Measurements from ENCODE around the gene ZNF275.

Gene ZNF275

DNA sequence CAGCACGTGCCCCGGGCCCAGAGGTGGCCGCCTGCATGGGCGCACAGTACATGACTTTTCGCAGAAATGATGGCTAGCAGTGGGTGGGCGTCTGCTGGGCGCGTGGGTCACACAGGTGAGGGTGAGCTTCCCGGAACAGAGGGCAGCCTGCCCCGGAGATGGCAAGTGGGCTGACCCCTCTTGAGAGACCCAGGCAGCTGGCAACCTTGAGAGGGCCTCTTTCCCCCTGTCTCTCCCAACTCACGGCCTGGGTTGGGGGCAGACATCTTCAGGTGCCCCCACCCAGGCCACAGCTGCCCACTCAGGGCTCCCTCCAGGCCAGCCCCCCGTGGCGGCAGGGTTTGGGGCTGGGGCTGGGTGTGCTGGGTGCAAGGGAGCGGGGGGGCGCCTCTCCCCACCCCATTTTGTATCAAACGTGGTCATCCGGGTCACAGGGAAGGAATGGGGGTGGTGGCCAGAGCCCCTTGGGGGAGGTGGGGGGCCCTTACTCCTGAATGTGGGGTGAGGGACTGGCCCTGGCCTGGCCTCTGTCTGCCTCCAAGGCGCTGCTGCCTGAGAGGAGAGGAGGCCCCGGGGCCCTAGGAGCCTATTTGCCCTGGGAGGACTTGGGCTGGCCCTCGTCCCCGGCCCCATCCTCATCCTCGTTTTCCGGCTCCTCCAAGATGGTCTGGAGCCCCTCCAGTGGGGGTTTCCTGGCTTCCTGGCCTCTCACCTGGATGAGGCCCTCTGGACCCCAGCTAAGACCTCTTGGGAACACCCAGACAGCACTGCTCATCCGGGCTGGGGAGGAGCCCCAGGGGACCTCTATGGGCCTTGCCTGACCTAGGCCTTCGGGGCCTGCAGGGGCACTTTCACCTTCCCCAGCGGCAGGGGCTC lies 62.6 kb downstream of the ZNF275 start:
- ATAC-seq: no peak
- H3K4me1 Mint-ChIP-seq: no peaks in the 10 kb centered on the region
- no peak overlapping the region for H3K4me3 Mint-ChIP-seq
- no peaks in the 10 kb centered on the region for H3K9me3 Mint-ChIP-seq
- no peaks in the 10 kb centered on the region for H3K36me3 Mint-ChIP-seq (ENCODE audit: low read depth)
- no peak for DNase-seq
- no peaks in the 10 kb centered on the region for H3K27me3 Mint-ChIP-seq
- H3K27ac Mint-ChIP-seq: no peak overlapping the region

DNA sequence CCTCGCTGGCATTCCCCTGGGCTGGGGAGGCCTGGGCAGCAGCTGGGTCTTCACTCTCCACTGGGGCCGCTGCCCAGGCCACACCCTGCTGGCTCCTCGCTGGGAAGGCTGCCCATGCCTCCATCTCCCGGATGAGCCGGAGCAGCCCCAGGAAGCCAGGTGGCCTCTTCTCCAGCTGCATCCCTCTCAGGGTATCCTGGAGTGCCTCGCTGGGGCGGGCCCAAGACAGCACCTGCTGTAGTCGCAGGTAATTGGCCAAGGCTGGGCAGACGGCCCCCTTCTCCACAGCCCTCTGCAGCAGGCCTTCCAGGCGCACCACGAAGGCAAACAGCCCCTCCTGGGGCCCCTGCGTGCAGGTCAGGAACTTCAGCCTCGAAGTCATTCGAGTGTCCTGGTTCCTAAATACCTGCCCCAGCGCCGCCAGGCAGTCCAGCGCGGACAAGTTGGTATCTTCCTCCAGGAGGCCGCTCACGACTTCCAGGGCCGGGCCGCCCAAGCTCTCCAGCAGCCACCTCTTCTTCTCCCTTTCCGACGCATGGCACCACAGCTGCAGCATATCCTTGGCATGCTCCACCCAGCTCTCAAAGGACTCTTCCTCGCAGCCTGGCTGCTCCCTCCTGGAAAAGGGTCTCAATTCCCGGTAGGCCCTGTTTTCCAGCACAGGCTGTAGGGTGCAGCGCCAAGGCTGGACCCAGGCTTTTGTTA lies 63.5 kb downstream of the ZNF275 start:
- no peaks in the 10 kb centered on the region for H3K27me3 Mint-ChIP-seq
- H3K27ac Mint-ChIP-seq: no peak overlapping the region
- no peak for ATAC-seq
- no peaks in the 10 kb centered on the region for H3K9me3 Mint-ChIP-seq
- DNase-seq: no peak
- no peaks in the 10 kb centered on the region for H3K36me3 Mint-ChIP-seq (ENCODE audit: low read depth)
- H3K4me3 Mint-ChIP-seq: no peak overlapping the region
- H3K4me1 Mint-ChIP-seq: no peaks in the 10 kb centered on the region

DNA sequence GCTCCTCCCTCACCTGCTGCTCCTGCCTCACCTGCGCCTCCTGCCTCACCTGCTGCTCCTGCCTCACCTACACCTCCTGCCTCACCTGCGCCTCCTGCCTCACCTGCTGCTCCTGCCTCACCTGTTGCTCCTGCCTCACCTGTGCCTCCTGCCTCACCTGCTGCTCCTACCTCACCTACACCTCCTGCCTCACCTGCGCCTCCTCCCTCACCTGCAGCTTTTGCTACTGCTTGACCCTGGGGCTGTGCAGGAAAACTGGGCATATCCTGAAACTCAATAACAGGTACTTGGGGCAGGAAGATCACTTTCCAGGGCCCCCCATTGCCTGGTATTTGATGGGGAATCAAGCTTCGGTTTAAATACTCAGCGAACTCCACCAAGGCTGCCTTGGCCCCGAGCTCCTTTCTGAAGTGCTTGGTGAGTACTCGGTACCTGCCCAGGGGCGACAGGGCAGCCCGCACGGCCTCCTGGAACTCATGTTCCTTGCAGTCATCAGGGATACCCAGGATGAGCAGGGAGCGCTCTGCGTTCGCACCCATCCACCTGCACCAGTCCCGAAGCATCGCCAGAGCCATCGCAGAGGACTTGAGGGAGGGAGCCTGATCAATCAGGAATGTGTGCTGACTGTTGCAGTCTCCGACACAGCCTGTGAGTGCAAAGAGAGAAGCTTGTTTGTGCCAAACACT lies 64.5 kb downstream of the ZNF275 start:
- DNase-seq: no peak
- no peak overlapping the region for H3K27ac Mint-ChIP-seq
- H3K27me3 Mint-ChIP-seq: no peaks in the 10 kb centered on the region
- no peak overlapping the region for H3K4me3 Mint-ChIP-seq
- ATAC-seq: no peak
- no peaks in the 10 kb centered on the region for H3K9me3 Mint-ChIP-seq
- no peaks in the 10 kb centered on the region for H3K4me1 Mint-ChIP-seq
- H3K36me3 Mint-ChIP-seq (ENCODE audit: low read depth): no peaks in the 10 kb centered on the region

DNA sequence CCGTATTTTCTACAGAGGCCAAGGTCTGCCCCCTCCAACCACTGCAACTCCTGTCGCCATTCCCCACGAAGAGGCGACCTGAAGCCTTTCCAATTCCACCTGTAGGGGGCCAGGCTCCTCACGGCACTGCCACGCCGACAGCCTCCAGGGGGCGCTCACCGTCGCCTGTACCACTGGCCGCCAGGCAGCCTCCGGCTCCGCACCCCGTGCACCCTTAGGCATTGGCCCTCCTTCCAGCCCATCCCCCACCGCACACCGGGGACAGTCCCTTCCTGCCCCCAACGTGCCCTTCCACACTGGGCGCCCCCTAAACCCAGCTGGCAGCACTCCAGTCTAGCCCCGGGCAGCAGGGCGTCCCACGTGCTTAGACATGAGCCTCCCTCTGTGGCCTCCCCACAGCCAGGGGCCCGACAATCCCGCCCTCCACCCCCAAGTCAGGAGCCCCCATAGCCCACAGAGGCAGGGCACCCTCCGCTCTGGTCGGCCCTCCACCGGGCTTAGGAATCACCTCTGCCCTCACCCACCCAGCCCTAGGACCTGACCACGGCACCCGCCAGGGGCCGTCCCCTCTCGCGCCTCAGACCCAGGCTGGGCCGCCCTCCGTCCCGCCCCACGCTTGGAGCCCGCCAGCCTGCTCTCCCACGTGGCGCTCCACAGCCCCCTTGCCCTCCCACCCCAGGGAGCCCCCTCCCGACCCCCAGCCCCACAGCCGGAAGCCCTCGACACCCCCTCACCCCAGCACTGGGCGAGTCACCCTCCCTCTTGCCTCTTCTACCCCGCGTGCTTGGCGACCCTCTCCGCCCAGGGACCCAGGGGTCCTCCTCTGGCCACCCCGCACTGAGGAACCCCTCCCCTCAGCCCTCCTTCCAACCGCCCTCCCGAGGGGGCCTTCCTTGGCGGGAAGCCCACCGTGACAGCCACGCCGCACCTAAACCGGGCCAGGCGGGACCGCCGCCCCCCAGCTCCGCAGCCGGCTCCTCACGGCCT lies 66.5 kb downstream of the ZNF275 start:
- Mint-ChIP-seq H3K27ac (no peak overlapping the region), H3K27me3 (no peaks in the 10 kb centered on the region), H3K4me1 (no peaks in the 10 kb centered on the region), H3K4me3 (no peak overlapping the region), H3K36me3 (ENCODE audit: low read depth) (no peaks in the 10 kb centered on the region), H3K9me3 (no peaks in the 10 kb centered on the region)
- DNase-seq (peak; percentile 66), ATAC-seq (peak; percentile 72)

DNA sequence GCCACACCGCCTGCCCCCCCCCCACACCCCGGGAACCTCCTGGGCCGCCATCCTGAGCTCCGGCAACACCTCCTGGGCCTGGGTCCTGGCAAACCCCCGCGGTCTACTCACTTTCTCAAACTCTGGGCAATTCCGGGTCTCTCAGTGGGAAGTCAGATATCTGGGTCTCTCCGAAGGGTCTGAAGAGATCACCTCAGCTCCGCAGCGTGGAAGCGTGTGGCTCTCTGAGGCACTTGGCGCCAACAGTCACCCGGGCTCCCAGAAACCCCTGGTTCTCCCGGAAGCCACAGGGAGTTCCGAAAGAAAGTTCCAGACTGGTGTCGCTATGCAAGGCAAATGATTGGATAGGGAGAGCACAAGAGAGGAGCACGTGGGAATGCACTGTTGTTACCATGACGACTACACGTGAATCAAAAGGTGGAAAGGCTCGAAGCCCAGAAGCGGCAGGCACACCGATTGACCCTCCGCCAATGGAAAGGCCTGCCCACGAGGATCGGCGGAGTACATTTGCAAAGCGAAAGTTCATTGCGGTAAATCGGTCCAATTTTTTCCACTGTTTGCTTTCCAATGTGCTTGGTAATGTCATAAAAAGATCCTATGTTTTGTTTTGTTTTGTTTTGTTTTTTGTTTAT lies 67.3 kb downstream of the ZNF275 start, which contains the start of gene PNMA6E:
TSS of gene PNMA6E (minus strand) at position 218 of the 632 bp plus-strand sequence. CDS start 2,501 bp downstream, outside the sequence.
- H3K9me3 Mint-ChIP-seq: no peaks in the 10 kb centered on the region

More for the DNA sequence above, 67.3 kb downstream of the ZNF275 start, which contains the start of gene PNMA6E:
- no peak for DNase-seq
- Mint-ChIP-seq H3K27me3 (no peaks in the 10 kb centered on the region), H3K4me3 (no peak within 1 kb of the TSS), H3K36me3 (ENCODE audit: low read depth) (no peaks in the 10 kb centered on the region), H3K4me1 (no peaks in the 10 kb centered on the region), H3K27ac (no peak within 1 kb of the TSS)
- ATAC-seq: no peak

Data from activated naive CD8-positive, alpha-beta T cell treated with anti-CD3 and anti-CD28 coated beads, Interleukin-2, amount 50 U/mL, for 24 hours (primary cell).